Measurements from ENCODE around the gene SUCNR1. TPM values are rescaled to one million over a fixed set of nuclear protein-coding genes. Genes with fewer than 3 reads are reported as not detected.

Gene SUCNR1
- total RNA-seq, 1 donor from 2014 or later = not detected

DNA sequence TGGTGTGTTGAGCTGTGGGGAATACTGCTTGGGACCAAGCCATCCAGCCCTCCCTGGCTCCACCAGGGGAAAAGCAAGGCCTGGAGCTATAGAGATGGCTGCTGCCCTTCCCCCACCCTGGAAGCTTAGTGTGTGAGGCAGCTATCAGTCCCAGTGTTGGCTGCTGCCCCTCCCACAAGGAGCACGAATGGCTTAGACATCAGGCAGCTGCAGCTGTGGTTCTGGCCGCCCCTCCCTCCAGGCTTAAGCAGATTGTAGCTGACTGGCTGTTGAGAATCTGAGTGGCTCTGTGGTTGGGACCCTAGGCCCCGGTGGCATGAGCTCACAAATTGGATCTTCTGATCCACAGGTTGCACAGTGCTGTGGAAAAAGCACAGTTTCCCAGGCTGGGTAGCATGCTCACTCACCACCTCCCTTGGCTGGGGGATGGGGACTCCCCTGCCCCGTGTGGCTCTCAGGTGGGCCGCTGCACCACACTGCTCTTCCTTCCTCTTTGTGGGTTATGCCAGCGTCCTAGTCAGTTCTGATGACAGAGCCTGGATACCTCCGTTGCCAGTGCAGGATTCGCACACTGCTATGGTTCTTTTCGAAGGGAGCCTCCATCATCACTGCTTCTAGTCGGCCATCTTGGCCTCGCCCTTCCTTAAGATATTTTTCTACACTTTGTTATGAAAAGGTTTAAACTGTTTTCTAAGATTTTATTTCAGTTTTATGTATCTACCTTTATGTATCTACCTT is 21.2 kb upstream of the SUCNR1 start:
- peaks cover 5% of the 10 kb centered on the region for H3K9me3 Mint-ChIP-seq (ENCODE audit: unreplicated experiment)
- peaks cover 11% of the 10 kb centered on the region for H3K36me3 Mint-ChIP-seq (ENCODE audit: unreplicated experiment)
- H3K4me1 Mint-ChIP-seq (ENCODE audit: low read depth, unreplicated experiment) = peaks cover 1% of the 10 kb centered on the region
- TF ChIP-seq, protein P1, sequence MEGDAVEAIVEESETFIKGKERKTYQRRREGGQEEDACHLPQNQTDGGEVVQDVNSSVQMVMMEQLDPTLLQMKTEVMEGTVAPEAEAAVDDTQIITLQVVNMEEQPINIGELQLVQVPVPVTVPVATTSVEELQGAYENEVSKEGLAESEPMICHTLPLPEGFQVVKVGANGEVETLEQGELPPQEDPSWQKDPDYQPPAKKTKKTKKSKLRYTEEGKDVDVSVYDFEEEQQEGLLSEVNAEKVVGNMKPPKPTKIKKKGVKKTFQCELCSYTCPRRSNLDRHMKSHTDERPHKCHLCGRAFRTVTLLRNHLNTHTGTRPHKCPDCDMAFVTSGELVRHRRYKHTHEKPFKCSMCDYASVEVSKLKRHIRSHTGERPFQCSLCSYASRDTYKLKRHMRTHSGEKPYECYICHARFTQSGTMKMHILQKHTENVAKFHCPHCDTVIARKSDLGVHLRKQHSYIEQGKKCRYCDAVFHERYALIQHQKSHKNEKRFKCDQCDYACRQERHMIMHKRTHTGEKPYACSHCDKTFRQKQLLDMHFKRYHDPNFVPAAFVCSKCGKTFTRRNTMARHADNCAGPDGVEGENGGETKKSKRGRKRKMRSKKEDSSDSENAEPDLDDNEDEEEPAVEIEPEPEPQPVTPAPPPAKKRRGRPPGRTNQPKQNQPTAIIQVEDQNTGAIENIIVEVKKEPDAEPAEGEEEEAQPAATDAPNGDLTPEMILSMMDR (IDR thresholded peaks at IDR 0.05; ENCODE audit: partially characterized antibody, unreplicated experiment) = no peak
- no peak overlapping the region for H3K4me3 Mint-ChIP-seq (ENCODE audit: unreplicated experiment)
- peak; percentile 18 for DNase-seq
- H3K27me3 Mint-ChIP-seq (ENCODE audit: unreplicated experiment) = peaks cover 2% of the 10 kb centered on the region
- no peak overlapping the region for H3K27ac Mint-ChIP-seq (ENCODE audit: unreplicated experiment)

DNA sequence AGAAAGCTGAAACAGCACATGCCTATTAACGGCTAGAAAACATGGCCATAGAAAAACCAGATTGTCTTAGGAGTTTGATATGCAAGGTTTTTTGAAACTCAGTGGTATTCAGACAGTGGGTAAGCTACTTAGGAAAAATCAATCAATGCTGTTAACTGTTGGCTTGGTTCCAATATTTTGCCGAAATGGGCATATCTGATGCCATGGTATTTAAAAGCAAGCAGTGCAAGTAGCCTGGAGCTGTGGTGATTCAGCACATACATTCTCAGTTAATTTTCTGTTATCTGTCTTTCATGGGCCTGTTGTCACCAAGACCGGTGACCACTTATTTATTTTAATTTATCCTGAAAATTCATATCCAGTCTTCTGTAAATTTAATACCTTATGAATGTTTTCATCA is 17.3 kb upstream of the SUCNR1 start:
- DNase-seq = no peak
- Mint-ChIP-seq H3K36me3 (ENCODE audit: unreplicated experiment) (no peaks in the 10 kb centered on the region), H3K27me3 (ENCODE audit: unreplicated experiment) (peaks cover 2% of the 10 kb centered on the region), H3K27ac (ENCODE audit: unreplicated experiment) (no peak overlapping the region), H3K4me3 (ENCODE audit: unreplicated experiment) (no peak overlapping the region), H3K4me1 (ENCODE audit: low read depth, unreplicated experiment) (peaks cover 1% of the 10 kb centered on the region), H3K9me3 (ENCODE audit: unreplicated experiment) (no peaks in the 10 kb centered on the region)
- TF ChIP-seq, protein P1 (IDR thresholded peaks at IDR 0.05; ENCODE audit: partially characterized antibody, unreplicated experiment) = no peak

DNA sequence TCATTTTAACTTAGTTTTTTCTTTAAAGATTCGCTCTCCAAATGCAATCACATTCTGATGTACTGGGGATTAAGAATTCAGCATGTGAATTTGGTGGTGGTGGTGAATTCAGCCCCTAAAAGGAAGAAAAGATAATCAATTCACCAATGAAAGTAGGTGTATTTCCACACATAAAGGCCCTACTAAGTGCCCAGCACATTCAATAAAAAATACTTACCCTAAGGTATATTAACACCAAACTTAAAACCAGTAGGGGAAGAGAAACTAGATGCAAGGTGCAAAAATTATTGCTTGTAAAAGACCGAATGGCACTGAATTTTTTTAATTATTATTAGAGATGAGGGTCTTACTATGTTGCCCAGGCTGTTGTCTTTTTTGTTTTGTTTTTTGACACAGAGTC is 16.8 kb upstream of the SUCNR1 start:
- TF ChIP-seq, protein P1 (IDR thresholded peaks at IDR 0.05; ENCODE audit: partially characterized antibody, unreplicated experiment) = no peak
- H3K4me1 Mint-ChIP-seq (ENCODE audit: low read depth, unreplicated experiment) = peaks cover 1% of the 10 kb centered on the region
- peaks cover 2% of the 10 kb centered on the region for H3K27me3 Mint-ChIP-seq (ENCODE audit: unreplicated experiment)
- H3K9me3 Mint-ChIP-seq (ENCODE audit: unreplicated experiment) = no peaks in the 10 kb centered on the region
- no peak for DNase-seq
- no peak overlapping the region for H3K27ac Mint-ChIP-seq (ENCODE audit: unreplicated experiment)
- no peak overlapping the region for H3K4me3 Mint-ChIP-seq (ENCODE audit: unreplicated experiment)
- no peaks in the 10 kb centered on the region for H3K36me3 Mint-ChIP-seq (ENCODE audit: unreplicated experiment)

DNA sequence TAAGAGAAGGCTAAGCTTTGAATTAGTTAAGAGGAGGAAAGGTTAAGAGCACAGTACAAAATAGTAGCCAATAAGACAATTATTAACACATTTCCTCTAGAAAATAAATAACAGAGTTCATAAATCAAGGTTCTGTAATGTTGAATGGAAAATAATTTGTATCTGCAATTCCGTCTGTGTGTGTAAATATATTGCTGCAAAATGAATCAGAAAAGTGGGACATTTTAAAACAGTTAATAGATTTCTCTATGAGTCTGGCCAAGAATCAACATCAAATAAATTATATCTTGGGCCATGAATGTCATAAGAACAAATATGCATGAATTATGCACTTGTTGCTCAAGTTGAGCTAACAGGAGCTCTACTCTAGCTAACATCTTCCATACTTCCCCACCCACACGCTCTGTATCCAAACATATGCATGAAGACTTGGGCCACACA is 14.2 kb upstream of the SUCNR1 start:
- Mint-ChIP-seq H3K27ac (ENCODE audit: unreplicated experiment) (no peak overlapping the region), H3K36me3 (ENCODE audit: unreplicated experiment) (no peaks in the 10 kb centered on the region), H3K4me1 (ENCODE audit: low read depth, unreplicated experiment) (peaks cover 2% of the 10 kb centered on the region), H3K9me3 (ENCODE audit: unreplicated experiment) (no peaks in the 10 kb centered on the region), H3K27me3 (ENCODE audit: unreplicated experiment) (no peaks in the 10 kb centered on the region), H3K4me3 (ENCODE audit: unreplicated experiment) (no peak overlapping the region)
- TF ChIP-seq, protein P1 (IDR thresholded peaks at IDR 0.05; ENCODE audit: partially characterized antibody, unreplicated experiment) = no peak
- DNase-seq = no peak

DNA sequence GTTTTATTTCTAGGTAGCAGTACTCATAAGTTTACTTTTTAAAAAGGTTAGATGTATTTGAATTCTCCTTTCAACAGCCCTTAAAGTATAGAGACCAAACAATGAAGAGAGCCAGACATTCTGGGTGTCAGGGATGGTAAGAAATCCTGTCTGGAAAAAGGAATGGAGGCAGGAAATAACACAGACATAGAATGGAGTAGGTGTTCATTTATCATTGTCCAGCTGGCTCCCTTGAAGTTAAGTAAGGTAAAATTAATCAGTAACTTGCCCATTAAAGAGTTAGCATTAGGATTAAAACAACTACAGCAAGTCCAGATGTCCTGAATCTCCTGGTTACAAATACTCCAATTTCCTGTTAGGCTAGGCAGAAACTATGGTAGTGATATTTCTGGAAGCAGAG is 13.5 kb upstream of the SUCNR1 start:
- TF ChIP-seq, protein P1 (IDR thresholded peaks at IDR 0.05; ENCODE audit: partially characterized antibody, unreplicated experiment) = no peak
- Mint-ChIP-seq H3K36me3 (ENCODE audit: unreplicated experiment) (no peaks in the 10 kb centered on the region), H3K4me3 (ENCODE audit: unreplicated experiment) (no peak overlapping the region), H3K27ac (ENCODE audit: unreplicated experiment) (no peak overlapping the region), H3K4me1 (ENCODE audit: low read depth, unreplicated experiment) (peaks cover 2% of the 10 kb centered on the region), H3K9me3 (ENCODE audit: unreplicated experiment) (no peaks in the 10 kb centered on the region), H3K27me3 (ENCODE audit: unreplicated experiment) (no peaks in the 10 kb centered on the region)
- DNase-seq = no peak

Measured in glutamatergic neuron (in vitro differentiated cells).